Measurements from ENCODE around the gene ATP6V0B. TPM values are rescaled to one million over a fixed set of nuclear protein-coding genes. Genes with fewer than 3 reads are reported as not detected.
A peak's percentile ranks its signal among the peaks of the same experiment; 100 is the strongest.

The ATP6V0B gene
- total RNA-seq, 1 experiment from 2014 or later, result 181 TPM

DNA sequence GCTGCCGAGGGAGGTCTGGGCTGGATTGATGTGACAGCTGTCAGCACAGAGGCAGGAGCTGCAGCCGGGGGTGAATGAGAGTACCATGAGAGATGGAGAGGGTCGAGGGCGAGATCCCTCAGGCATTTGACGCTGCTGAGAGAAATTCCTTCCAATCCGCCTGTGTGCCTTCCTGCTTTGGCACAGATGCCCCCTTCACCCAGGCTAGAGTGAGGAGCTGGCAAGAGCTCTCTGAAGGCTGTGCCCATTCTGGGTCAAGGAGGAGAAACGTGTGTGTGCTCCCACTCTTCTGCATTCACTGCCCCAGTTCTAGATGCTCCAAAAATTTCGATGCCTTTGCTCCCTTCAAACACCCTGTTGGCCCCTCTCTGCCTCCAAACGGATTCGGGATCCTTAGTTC lies 36.4 kb upstream of the ATP6V0B start:
- Histone ChIP-seq H3K36me3 (ENCODE audit: insufficient read depth, low read length, poor library complexity, severe bottlenecking) (peaks cover 11% of the 10 kb centered on the region), H3K27me3 (replicated peaks; ENCODE audit: insufficient read depth, low read depth, low read length, poor library complexity) (no peaks in the 10 kb centered on the region), H3K9me3 (ENCODE audit: low read depth, low read length, poor library complexity, severe bottlenecking) (no peaks in the 10 kb centered on the region), H3K4me3 (ENCODE audit: low read depth, low read length, poor library complexity, severe bottlenecking) (no peak overlapping the region), H3K4me1 (ENCODE audit: insufficient read depth, low read length, poor library complexity, severe bottlenecking) (peaks cover 26% of the 10 kb centered on the region), H3K27ac (ENCODE audit: low read depth, low read length, poor library complexity, severe bottlenecking) (no peak overlapping the region)
- ChIA-PET CTCF (interaction anchor here (7.0 kb wide), 1 partner anchor 174 kb away, joined by 238 read pairs; no protein-coding TSS in a partner anchor), POLR2A (ENCODE audit: low non-redundant PET) (interaction anchor here (0.6 kb wide), 1 partner anchor 93 kb away, joined by 5 read pairs; no protein-coding TSS in a partner anchor)
- no peak for DNase-seq (ENCODE audit: low spot score)
- TF ChIP-seq, protein P1, sequence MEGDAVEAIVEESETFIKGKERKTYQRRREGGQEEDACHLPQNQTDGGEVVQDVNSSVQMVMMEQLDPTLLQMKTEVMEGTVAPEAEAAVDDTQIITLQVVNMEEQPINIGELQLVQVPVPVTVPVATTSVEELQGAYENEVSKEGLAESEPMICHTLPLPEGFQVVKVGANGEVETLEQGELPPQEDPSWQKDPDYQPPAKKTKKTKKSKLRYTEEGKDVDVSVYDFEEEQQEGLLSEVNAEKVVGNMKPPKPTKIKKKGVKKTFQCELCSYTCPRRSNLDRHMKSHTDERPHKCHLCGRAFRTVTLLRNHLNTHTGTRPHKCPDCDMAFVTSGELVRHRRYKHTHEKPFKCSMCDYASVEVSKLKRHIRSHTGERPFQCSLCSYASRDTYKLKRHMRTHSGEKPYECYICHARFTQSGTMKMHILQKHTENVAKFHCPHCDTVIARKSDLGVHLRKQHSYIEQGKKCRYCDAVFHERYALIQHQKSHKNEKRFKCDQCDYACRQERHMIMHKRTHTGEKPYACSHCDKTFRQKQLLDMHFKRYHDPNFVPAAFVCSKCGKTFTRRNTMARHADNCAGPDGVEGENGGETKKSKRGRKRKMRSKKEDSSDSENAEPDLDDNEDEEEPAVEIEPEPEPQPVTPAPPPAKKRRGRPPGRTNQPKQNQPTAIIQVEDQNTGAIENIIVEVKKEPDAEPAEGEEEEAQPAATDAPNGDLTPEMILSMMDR (conservative IDR thresholded peaks at IDR 0.05; ENCODE audit: low read depth, low read length), result no peak
- TF ChIP-seq EZH2 (IDR thresholded peaks at IDR 0.05; ENCODE audit: borderline replicate concordance, low read depth, low read length, poor library complexity, severe bottlenecking), result no peak
- BruUV-seq (replicated peaks), result no TSS peak
- intact Hi-C loops (cut with micrococcal nuclease; ENCODE audit: unreplicated experiment), result no loop called here

DNA sequence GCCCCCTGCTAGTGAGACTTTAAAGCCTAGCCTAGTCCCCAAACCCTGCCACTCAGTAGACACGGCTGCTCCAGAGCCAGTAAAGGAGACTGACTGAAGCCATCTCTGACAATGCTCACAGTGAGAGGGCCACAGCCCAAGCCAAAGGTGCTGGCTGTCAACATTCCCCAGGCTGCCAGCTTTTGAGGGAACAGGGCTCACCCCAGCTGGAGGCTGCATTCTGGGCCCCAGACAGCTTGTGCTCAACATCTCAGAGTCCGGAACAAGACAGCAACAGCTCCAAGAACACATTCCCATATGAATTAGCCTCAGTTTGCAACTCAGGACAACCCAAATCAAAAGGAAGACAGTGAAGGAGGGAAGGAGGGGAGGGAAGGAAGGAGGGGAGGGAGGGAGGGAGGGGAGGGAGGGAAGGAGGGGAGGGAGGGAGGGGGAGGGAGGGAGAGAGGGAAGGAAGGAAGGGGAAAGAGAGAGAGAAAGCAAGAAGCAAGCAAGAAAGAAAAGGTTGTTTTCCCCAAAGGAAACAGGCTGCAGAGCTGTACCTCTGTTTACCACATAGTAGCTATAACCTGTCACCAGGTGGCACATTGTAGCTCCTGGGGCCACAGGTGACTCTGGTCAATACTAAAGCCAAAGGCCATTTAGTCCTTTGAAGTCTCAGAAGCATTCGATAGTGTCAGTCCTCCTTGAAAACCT lies 35.7 kb upstream of the ATP6V0B start:
- no TSS peak for BruUV-seq (replicated peaks)
- TF ChIP-seq EZH2 (IDR thresholded peaks at IDR 0.05; ENCODE audit: borderline replicate concordance, low read depth, low read length, poor library complexity, severe bottlenecking), result no peak
- TF ChIP-seq, protein P1 (conservative IDR thresholded peaks at IDR 0.05; ENCODE audit: low read depth, low read length), result no peak
- peaks cover 11% of the 10 kb centered on the region for H3K36me3 ChIP-seq (ENCODE audit: insufficient read depth, low read length, poor library complexity, severe bottlenecking)
- H3K4me3 ChIP-seq (ENCODE audit: low read depth, low read length, poor library complexity, severe bottlenecking), result no peak overlapping the region
- intact Hi-C loops (cut with micrococcal nuclease; ENCODE audit: unreplicated experiment), result no loop called here
- ChIA-PET POLR2A (ENCODE audit: low non-redundant PET) (interaction anchor here (0.6 kb wide), 1 partner anchor 93 kb away, joined by 5 read pairs; no protein-coding TSS in a partner anchor), CTCF (no interaction called here)
- peaks cover 25% of the 10 kb centered on the region for H3K4me1 ChIP-seq (ENCODE audit: insufficient read depth, low read length, poor library complexity, severe bottlenecking)
- H3K9me3 ChIP-seq (ENCODE audit: low read depth, low read length, poor library complexity, severe bottlenecking), result no peaks in the 10 kb centered on the region
- peak overlapping the region; percentile 11 for H3K27ac ChIP-seq (ENCODE audit: low read depth, low read length, poor library complexity, severe bottlenecking)
- H3K27me3 ChIP-seq (replicated peaks; ENCODE audit: insufficient read depth, low read depth, low read length, poor library complexity), result no peaks in the 10 kb centered on the region
- no peak for DNase-seq (ENCODE audit: low spot score)

DNA sequence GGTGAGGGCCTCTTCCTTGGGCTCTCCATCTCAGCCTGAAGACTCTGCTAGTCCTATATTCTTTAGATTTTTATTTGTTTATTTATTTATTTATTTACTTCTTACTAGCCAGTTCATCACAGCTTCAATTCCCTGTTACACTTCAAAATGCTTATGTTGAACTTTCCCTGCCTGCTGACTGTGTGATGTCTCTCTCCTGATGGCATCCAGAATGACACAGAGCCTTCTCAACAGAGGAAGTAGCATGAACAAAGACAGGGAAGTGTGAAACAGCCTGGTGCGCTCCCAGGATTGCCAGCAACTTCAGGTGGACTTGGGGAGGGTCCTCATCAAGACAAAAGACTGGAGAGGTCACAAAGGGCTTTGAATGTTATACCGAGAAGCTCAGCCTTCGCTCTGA lies 32.3 kb upstream of the ATP6V0B start:
- ChIA-PET POLR2A (ENCODE audit: low non-redundant PET) (no interaction called here), CTCF (no interaction called here)
- Histone ChIP-seq H3K36me3 (ENCODE audit: insufficient read depth, low read length, poor library complexity, severe bottlenecking) (peaks cover 1% of the 10 kb centered on the region), H3K27ac (ENCODE audit: low read depth, low read length, poor library complexity, severe bottlenecking) (no peak overlapping the region), H3K27me3 (replicated peaks; ENCODE audit: insufficient read depth, low read depth, low read length, poor library complexity) (no peaks in the 10 kb centered on the region), H3K4me3 (ENCODE audit: low read depth, low read length, poor library complexity, severe bottlenecking) (no peak overlapping the region), H3K9me3 (ENCODE audit: low read depth, low read length, poor library complexity, severe bottlenecking) (no peaks in the 10 kb centered on the region), H3K4me1 (ENCODE audit: insufficient read depth, low read length, poor library complexity, severe bottlenecking) (peaks cover 9% of the 10 kb centered on the region)
- DNase-seq (ENCODE audit: low spot score), result no peak
- intact Hi-C loops (cut with micrococcal nuclease; ENCODE audit: unreplicated experiment), result no loop called here
- TF ChIP-seq, protein P1 (conservative IDR thresholded peaks at IDR 0.05; ENCODE audit: low read depth, low read length), result no peak
- TF ChIP-seq EZH2 (IDR thresholded peaks at IDR 0.05; ENCODE audit: borderline replicate concordance, low read depth, low read length, poor library complexity, severe bottlenecking), result no peak
- BruUV-seq (replicated peaks), result no TSS peak

Measured in A673 (cell line).